HG03066 (cell line): ENCODE measurements around the gene C10orf90.

Source experiments
- ATAC-seq: cut with Tn5 transposase; IDR thresholded peaks from one replicate; pipeline ENCODE4 v1.9.1; 2021; ENCODE audit warnings: low read depth; ENCODE audit not compliant: unreplicated experiment

C10orf90 gene

DNA sequence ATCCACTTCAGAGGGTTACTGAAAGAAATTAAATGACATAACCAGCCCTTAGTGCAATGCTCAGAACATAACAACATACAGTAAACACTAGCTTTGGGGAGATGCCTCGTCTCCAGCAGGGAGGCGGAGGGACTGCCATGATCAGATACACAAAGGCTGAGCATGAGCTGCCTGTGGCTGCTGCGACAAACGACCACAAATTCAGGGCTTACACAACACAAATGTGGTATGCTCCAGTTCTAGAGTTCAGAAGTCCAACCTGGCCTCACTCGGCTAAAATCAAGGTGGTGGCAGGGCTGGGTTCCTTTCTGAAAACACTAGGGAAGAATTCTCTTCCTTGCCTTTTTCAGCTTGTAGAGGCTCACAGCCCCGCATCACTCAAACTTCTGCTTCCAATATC, 154.0 kb downstream of the C10orf90 start:
- ATAC-seq, result no peak

DNA sequence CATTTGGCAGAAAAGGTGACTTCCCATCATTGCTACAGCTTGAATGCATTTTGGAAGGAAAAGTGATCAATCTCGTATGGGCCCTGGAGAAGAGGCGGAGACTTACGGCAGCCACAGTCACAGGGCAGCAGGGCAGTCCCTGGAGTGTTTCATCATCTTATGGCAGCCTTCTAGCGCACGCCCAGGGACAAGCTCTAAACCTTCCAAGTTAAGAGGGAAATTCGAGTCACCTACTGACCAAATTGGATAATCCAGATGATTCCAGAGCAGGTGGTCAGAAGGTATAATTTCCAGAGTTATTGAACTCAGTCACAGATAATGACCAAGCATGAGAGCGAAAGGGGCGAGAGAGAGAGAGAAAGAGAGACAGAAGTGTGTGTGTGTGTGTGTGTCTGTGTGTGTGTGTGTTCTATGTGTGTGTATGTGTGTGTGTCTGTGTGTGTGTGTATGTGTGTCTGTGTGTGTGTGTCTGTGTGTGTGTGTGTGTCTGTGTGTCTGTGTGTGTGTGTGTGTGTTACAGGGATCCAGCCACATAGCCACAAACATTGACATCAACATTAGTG, 158.5 kb downstream of the C10orf90 start:
- ATAC-seq, result no peak

DNA sequence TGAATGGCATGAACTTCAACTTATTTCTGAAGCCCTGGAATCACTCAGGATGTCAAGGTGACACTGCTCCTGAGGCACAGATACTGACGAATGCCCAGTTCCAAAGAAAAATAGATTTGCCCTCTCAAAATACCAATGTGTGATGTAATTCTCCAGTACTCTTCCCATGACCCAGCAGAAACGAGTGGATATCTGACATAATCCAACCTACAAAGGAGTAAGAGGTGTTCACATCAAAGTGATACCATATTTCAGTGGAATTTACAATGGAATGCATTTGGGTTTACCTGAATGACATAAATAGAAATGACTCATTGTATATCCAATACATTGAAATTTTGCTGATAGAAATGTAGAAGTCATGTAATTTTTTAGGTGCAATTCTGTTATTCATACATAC, 161.3 kb downstream of the C10orf90 start:
- ATAC-seq, result no peak

GRCh38 chr10:126508535-126509040, 161.9 kb downstream of the C10orf90 start:
- no peak for ATAC-seq

GRCh38 chr10:126504761-126505112, 165.8 kb downstream of the C10orf90 start:
- ATAC-seq, result no peak

DNA sequence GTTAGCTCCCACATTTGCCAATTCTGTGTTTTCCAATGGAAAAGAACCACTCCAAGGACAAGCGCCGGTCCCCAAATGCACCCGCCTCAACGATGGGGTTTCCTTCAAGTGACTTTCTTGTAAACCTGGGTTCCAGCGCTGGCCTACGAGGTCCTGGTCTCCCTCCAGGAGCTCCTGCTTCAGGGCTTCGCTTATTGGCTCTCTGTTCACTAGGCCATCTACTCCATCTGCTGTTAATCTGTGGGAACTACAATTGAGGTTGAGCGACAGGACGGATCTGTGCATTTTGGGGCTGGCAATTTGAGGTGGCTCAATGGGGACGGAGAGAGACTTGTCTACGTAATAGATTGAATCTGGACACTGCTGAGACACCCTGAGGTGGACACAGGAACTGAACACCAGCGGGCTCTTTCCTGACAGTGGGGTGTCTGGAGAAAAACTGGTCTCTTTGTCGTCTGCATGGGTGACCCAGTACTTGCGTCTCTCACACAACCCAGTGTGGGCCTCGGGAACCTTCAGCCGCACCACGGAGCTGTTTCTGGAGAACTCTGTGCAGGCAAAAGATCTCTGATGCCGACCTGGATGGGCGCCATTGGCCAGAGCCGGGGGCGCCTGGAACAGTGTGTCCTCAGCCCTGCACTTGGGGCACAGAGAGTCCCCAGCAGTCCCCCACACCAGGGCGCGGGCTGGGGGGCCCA, 166.3 kb downstream of the C10orf90 start:
- no peak for ATAC-seq

GRCh38 chr10:126503392-126504062, 167.0 kb downstream of the C10orf90 start:
- ATAC-seq, result no peak

DNA sequence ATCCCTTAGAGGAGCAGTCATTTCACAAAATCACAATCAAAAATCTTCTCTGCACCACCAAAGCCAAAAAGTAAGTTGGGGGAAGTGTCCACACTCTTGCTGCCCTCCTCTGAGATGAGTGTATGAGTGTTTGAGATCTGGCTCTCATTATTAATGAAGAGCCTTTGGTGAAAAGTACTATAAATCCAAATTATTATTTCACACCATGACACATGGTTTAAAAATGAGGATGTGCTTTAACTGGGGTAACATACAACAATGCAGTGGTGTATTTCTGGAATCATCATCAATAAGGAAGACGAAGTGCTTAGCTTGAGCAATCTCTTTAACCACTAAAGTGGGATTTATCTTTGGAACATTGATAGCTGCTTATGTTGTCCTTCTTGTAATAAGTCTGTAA, 168.1 kb downstream of the C10orf90 start:
- ATAC-seq, result no peak

GRCh38 chr10:126501828-126502227, 168.7 kb downstream of the C10orf90 start:
- ATAC-seq, result no peak

DNA sequence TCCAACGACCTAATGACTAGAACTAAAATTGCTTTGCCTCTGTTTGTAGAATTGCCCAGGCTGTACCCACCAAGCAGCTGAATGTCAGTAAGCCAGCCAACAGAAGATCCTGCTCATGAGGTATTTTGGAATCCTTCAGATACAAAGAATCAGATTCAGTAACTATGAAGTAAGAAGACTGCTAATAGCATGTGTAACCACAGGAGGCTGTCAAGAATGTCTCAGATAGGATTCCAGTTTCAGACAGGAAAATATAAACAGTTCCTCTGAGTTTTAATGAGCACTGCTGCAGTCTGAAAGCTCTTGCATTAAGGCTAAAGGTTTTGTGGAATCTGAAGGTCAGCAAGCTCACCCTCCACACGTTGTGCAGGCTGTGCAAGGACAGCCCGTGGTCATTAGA, 169.6 kb downstream of the C10orf90 start:
- ATAC-seq, result no peak

DNA sequence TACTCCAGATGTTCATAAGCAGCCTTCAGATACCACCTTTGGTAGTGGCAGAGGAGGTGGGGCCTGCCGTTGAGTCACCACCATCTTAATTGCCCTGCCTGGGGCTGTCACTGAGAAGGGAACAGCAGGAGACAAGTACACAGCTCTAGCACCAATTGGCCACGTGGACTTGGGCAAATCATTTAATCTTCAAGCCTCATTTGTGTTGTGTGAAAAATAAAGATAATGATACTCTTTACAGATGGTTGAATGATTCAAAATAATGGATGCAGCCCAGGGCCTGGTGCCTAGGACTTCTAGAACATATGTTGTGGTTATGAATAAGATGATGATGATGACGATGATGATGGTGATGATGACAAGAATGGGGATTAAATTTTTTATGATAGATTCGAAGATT, 170.3 kb downstream of the C10orf90 start:
- ATAC-seq, result no peak

DNA sequence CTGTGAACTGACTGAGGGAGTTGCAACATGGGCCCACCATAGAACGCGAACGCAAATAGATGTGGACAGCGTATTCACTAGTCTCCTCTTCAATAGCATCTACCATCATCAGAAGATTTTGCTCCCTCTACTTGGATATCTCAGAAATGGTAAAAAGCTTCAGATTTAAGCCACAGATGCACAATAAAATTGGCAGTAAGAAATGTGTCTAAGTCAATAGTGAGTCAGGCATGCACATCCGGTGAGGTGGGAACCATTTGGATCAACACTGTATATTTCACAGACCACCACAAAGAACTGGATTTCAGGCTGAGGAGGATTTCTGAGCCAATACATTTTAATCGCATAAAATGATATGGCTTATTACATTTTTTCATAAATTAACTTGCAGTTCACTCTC, 170.7 kb downstream of the C10orf90 start:
- ATAC-seq, result no peak

GRCh38 chr10:126497672-126498071, 172.8 kb downstream of the C10orf90 start:
- no peak for ATAC-seq

DNA sequence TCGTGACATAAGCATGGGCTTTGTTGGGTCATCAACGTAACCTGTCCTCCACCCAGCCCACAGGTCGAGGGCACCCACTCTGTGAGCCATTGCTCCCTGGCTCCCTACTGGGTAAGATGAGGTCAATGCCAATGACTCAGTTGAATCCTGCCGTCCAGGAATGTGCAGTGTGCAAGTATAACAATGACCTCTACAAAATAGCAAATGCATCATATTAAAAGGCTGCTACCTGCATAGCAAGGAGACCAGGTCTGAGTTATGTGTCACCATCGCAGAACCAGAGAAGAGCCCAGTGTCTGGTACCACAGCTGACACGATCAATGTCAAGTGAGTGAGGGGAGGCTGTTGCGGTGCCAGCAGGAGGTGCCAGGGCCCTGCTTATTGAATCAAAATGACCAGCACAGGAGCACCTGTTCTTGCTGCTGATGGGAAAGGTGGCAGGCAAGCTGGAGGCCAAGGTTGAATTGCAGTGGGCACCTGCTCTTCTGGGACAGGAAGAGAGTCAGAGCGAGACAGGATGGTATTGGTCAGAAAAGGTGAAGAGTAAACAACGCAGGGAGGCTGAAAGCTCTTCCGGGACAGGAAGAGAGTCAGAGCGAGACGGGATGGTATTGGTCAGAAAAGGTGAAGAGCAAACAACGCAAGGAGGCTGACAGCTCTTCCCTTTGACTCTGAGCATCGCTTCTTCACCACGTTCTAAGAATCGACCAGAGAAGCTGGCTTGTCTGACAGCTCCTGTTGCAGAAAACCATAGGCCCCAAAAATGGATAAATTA, 173.5 kb downstream of the C10orf90 start:
- ATAC-seq, result no peak

GRCh38 chr10:126491476-126491875, 179.0 kb downstream of the C10orf90 start:
- ATAC-seq, result no peak

DNA sequence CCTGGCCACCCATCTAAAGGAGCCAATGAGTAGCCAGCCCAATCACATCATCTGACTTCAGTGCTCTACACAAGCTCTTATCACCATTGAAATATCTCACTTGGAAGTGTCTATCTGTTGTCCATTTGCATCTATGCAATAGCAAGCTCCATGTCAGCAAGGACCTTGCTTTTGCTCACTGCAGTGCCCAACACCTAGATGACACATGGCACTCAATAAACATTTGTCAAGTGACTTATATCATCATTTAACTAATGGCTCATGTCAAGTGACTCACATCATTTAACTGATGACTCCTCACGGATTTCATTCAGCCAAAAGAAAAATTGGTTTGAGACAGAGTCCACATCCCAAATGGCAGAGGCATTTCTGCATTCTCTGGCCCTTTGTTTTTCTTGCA, 189.3 kb downstream of the C10orf90 start:
- ATAC-seq, result no peak

DNA sequence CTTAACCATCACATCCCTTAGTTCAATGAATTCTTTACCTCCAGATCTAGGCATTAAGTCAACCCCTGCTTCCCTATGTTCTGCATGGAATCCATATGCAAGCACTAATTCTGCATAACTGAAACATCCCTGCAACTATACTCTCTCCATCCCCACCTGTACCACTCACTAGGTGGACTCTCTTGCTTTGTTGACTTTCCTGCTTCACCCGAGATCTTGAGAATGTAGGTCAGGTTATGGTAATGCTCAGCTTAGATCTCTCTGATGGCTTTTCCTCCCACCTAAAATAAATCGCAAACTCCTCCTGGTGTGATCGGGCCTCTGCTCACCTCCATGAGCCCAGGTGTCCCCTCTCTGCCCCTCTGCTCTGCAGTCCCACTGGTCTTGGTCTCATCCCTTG, 189.8 kb downstream of the C10orf90 start:
- ATAC-seq, result no peak

GRCh38 chr10:126479280-126479895, 191.1 kb downstream of the C10orf90 start:
- no peak for ATAC-seq

- ATAC-seq, result no peak
These were observed 191.9 kb downstream of the C10orf90 start for GRCh38 chr10:126478546-126478945.

- no peak for ATAC-seq
These were observed 194.2 kb downstream of the C10orf90 start for GRCh38 chr10:126476246-126476645.
